Panc1 (cell line): ENCODE data around the gene GSTO2. TPM values are rescaled to one million over a fixed set of nuclear protein-coding genes. Genes with fewer than 3 reads are reported as not detected.

Experiments used
- ATAC-seq: fragments of 200-7000 bp; cut with Tn5 transposase; 2 replicates; pipeline ENCODE4 v1.9.1; 2020; ENCODE audit warnings: mild to moderate bottlenecking, moderate library complexity
- BruUV-seq: library from RNA; stranded (reverse); fragments of 400-500 nt; replicated peaks from 2 replicates; lab custom pipeline; 2021; lab: Mats Ljungman, UMichigan
- CTCF ChIA-PET: fragments of 300-600 bp; sonication (Branson Sonifier 250); formaldehyde crosslinking; loops from one replicate; lab custom pipeline; 2022; ENCODE audit warnings: antibody characterized with exemption; lab: Charles Lee
- POLR2A ChIA-PET: fragments of 300-600 bp; sonication (Branson Sonifier 250); formaldehyde crosslinking; loops from one replicate; lab custom pipeline; 2022; ENCODE audit warnings: antibody characterized with exemption; lab: Charles Lee
- DNase-seq: peaks from one replicate; pipeline ENCODE4 v3.0.0-alpha.2; 2010; ENCODE audit warnings: low read depth, low spot score
- H3K27ac ChIP-seq: 2 replicates; pipeline ENCODE4 v1.5.1; 2011; ENCODE audit warnings: mild to moderate bottlenecking, low read length, inconsistent platforms
- H3K27me3 ChIP-seq: fragments of 200-500 bp; sonication (Bioruptor generic); 2 replicates; pipeline ENCODE4 v1.6.0; 2014; ENCODE audit warnings: low read length, inconsistent platforms; ENCODE audit not compliant: control insufficient read depth, insufficient read depth
- H3K36me3 ChIP-seq: fragments of 200-500 bp; sonication (Bioruptor generic); 2 replicates; pipeline ENCODE4 v1.5.1; 2014; ENCODE audit warnings: inconsistent platforms, mild to moderate bottlenecking, low read length, moderate library complexity; ENCODE audit not compliant: control insufficient read depth, insufficient read depth
- H3K4me1 ChIP-seq: 2 replicates; pipeline ENCODE4 v1.5.1; 2011; ENCODE audit warnings: inconsistent platforms, mild to moderate bottlenecking, low read length, moderate library complexity; ENCODE audit not compliant: control insufficient read depth, insufficient read depth
- H3K4me3 ChIP-seq, 2 experiments: 2 replicates each; pipeline ENCODE4 v1.5.1; 2011 to 2012; ENCODE audit warnings: low read depth in 2 of 2, low read length in 2 of 2, mild to moderate bottlenecking in 2 of 2, inconsistent platforms in 1 of 2, moderate library complexity in 1 of 2
- H3K9me3 ChIP-seq: fragments of 200-500 bp; sonication (Bioruptor generic); 2 replicates; pipeline ENCODE4 v1.5.1; 2014; ENCODE audit warnings: low read depth, mild to moderate bottlenecking, inconsistent platforms, low read length, moderate library complexity; ENCODE audit not compliant: control insufficient read depth, insufficient read depth
- POLR2AphosphoS5 ChIP-seq: IDR thresholded peaks from 2 replicates; pipeline ENCODE4 v1.6.1; 2012; ENCODE audit warnings: mild to moderate bottlenecking, low read depth, low read length, moderate library complexity
- SIN3A ChIP-seq: IDR thresholded peaks from 2 replicates; pipeline ENCODE4 v1.6.1; 2012; ENCODE audit warnings: low read depth, mild to moderate bottlenecking, low read length, moderate library complexity, borderline replicate concordance; ENCODE audit not compliant: insufficient read depth
- TCF7L2 ChIP-seq: IDR thresholded peaks from 2 replicates; pipeline ENCODE4 v1.6.1; 2011; ENCODE audit warnings: mild to moderate bottlenecking, low read depth, low read length, inconsistent platforms
- in situ Hi-C: cut with HindIII; loops from 2 replicates; pipeline ENCODE4 v1.10.0; 2016; ENCODE audit warnings: low sequenced_read_pairs, low pct_unique_long_range_greater_than_20kb
- intact Hi-C: fragments of 100-400 bp; cut with micrococcal nuclease; formaldehyde crosslinking; loops from one replicate; pipeline ENCODE4 v1.10.0; 2022; ENCODE audit not compliant: unreplicated experiment
- total RNA-seq: library from RNA; stranded (reverse); gene quantifications from one replicate; pipeline ENCODE4 v1.2.1, GENCODE V29; 2021; ENCODE audit not compliant: unreplicated experiment
- TF ChIP-seq, protein P1 (sequence below), 2 experiments: IDR thresholded peaks; 2 replicates each; pipeline ENCODE4 v1.6.1; 2011 to 2012; ENCODE audit warnings: low read depth in 2 of 2, control low read depth in 1 of 2, low read length in 1 of 2, mild to moderate bottlenecking in 1 of 2, moderate library complexity in 1 of 2; ENCODE audit not compliant: insufficient read depth in 1 of 2
- TF ChIP-seq, protein P2 (sequence below): fragments of 450-650 bp; IDR thresholded peaks from 2 replicates; pipeline ENCODE4 v1.5.1; 2017; ENCODE audit warnings: mild to moderate bottlenecking

The GSTO2 gene
- total RNA-seq, 1 experiment from 2014 or later = 28.5 TPM

GRCh38 chr10:104316321-104317099 is 47.5 kb downstream of the GSTO2 start:
- CTCF ChIA-PET = no interaction called here
- POLR2A ChIA-PET = no interaction called here

DNA sequence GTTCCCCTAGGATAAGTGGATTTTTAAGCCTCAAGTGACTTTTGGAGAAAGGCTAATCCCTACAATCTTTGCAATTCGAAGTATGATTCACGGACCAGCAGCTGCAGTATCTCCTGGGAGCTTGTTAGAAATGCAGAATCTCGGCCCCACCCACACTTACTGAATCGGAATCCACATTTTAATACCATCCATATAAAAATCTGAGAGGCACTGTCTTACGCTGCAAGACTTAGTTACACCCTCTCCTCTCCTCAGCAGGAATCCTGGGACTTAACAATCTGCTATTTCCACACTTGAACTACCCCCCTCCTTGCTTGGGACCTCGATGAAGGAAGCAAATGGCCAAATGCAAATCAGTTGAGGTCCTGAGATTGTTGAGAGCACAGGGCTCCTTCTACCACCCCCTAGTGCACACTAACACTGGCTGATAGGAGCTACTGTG is 48.3 kb downstream of the GSTO2 start:
- no peak overlapping the region for H3K4me3 ChIP-seq
- ChIA-PET CTCF (no interaction called here), POLR2A (interaction anchor here (0.6 kb wide), 1 partner anchor 36 kb away, joined by 3 read pairs; the partner anchor contains the start of gene CFAP58)
- H3K4me1 ChIP-seq = peaks cover 49% of the 10 kb centered on the region
- H3K9me3 ChIP-seq = no peaks in the 10 kb centered on the region
- TF ChIP-seq SIN3A = no peak
- TF ChIP-seq, protein P1, sequence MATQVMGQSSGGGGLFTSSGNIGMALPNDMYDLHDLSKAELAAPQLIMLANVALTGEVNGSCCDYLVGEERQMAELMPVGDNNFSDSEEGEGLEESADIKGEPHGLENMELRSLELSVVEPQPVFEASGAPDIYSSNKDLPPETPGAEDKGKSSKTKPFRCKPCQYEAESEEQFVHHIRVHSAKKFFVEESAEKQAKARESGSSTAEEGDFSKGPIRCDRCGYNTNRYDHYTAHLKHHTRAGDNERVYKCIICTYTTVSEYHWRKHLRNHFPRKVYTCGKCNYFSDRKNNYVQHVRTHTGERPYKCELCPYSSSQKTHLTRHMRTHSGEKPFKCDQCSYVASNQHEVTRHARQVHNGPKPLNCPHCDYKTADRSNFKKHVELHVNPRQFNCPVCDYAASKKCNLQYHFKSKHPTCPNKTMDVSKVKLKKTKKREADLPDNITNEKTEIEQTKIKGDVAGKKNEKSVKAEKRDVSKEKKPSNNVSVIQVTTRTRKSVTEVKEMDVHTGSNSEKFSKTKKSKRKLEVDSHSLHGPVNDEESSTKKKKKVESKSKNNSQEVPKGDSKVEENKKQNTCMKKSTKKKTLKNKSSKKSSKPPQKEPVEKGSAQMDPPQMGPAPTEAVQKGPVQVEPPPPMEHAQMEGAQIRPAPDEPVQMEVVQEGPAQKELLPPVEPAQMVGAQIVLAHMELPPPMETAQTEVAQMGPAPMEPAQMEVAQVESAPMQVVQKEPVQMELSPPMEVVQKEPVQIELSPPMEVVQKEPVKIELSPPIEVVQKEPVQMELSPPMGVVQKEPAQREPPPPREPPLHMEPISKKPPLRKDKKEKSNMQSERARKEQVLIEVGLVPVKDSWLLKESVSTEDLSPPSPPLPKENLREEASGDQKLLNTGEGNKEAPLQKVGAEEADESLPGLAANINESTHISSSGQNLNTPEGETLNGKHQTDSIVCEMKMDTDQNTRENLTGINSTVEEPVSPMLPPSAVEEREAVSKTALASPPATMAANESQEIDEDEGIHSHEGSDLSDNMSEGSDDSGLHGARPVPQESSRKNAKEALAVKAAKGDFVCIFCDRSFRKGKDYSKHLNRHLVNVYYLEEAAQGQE (IDR thresholded peaks at IDR 0.05; ENCODE audit: insufficient read depth in 1 of 2, low read depth in 2 of 2, low read length in 1 of 2) = no peak
- TF ChIP-seq, protein P2, sequence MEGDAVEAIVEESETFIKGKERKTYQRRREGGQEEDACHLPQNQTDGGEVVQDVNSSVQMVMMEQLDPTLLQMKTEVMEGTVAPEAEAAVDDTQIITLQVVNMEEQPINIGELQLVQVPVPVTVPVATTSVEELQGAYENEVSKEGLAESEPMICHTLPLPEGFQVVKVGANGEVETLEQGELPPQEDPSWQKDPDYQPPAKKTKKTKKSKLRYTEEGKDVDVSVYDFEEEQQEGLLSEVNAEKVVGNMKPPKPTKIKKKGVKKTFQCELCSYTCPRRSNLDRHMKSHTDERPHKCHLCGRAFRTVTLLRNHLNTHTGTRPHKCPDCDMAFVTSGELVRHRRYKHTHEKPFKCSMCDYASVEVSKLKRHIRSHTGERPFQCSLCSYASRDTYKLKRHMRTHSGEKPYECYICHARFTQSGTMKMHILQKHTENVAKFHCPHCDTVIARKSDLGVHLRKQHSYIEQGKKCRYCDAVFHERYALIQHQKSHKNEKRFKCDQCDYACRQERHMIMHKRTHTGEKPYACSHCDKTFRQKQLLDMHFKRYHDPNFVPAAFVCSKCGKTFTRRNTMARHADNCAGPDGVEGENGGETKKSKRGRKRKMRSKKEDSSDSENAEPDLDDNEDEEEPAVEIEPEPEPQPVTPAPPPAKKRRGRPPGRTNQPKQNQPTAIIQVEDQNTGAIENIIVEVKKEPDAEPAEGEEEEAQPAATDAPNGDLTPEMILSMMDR = no peak
- no peak for TF ChIP-seq TCF7L2
- no peak for TF ChIP-seq POLR2AphosphoS5
- peaks cover 16% of the 10 kb centered on the region for H3K36me3 ChIP-seq
- no peaks in the 10 kb centered on the region for H3K27me3 ChIP-seq
- intact Hi-C loops = no loop called here
- in situ Hi-C loops = no loop called here
- DNase-seq (no peak), ATAC-seq (no peak)
- no TSS peak for BruUV-seq
- H3K27ac ChIP-seq = peak overlapping the region; percentile 72

More at GRCh38 chr10:104316321-104317099, 47.5 kb downstream of the GSTO2 start:
- no peak for DNase-seq
- intact Hi-C loops = no loop called here
- H3K9me3 ChIP-seq = no peaks in the 10 kb centered on the region
- ATAC-seq = no peak
- no TSS peak for BruUV-seq
- in situ Hi-C loops = no loop called here
- peaks cover 18% of the 10 kb centered on the region for H3K36me3 ChIP-seq
- H3K27ac ChIP-seq = 0 out of 2 replicates have a peak overlapping the region, but pooled peaks have one; percentile 40
- no peaks in the 10 kb centered on the region for H3K27me3 ChIP-seq
- TF ChIP-seq TCF7L2 (no peak), SIN3A (no peak), POLR2AphosphoS5 (no peak)
- TF ChIP-seq, protein P2 = no peak
- TF ChIP-seq, protein P1 (IDR thresholded peaks at IDR 0.05; ENCODE audit: insufficient read depth in 1 of 2, low read depth in 2 of 2, low read length in 1 of 2) = no peak
- H3K4me1 ChIP-seq = peaks cover 49% of the 10 kb centered on the region
- H3K4me3 ChIP-seq = no peak overlapping the region
